NB4 (cell line): ENCODE results near the gene WDR86.

ENCODE experiments used
- POLR2A ChIP-seq: IDR thresholded peaks from 2 replicates; pipeline ENCODE4 v1.6.1; 2011; ENCODE audit warnings: mild to moderate bottlenecking; ENCODE audit not compliant: insufficient read length; ENCODE audit errors: extremely low read depth
- TF ChIP-seq, protein P1 (sequence below): IDR thresholded peaks from one replicate; pipeline ENCODE4 v1.5.1; 2012; ENCODE audit warnings: low read depth, low read length
- TF ChIP-seq, protein P2 (sequence below): IDR thresholded peaks from 2 replicates; pipeline ENCODE4 v1.6.1; 2011; ENCODE audit warnings: low read depth, low read length

DNA sequence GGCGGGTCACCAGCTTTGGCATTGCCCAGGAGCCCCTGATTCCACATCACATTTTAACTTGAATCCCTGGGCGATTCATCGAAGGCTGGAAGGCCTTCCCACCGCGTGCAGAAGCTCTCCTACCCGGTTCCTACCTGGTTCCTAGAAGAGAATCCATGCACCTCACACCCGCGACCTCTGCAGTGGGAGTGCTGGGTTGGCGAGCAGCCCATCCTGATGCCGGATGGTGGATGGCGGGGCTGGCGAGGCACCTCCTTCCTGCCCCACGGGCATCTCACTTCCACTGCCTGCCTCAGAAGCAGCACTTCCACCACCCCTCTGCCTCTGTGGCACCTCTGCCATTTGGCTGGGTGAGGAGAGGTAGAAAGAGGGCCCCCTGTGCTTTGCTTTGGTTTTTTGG, 36.2 kb downstream of the WDR86 start:
- TF ChIP-seq, protein P1, sequence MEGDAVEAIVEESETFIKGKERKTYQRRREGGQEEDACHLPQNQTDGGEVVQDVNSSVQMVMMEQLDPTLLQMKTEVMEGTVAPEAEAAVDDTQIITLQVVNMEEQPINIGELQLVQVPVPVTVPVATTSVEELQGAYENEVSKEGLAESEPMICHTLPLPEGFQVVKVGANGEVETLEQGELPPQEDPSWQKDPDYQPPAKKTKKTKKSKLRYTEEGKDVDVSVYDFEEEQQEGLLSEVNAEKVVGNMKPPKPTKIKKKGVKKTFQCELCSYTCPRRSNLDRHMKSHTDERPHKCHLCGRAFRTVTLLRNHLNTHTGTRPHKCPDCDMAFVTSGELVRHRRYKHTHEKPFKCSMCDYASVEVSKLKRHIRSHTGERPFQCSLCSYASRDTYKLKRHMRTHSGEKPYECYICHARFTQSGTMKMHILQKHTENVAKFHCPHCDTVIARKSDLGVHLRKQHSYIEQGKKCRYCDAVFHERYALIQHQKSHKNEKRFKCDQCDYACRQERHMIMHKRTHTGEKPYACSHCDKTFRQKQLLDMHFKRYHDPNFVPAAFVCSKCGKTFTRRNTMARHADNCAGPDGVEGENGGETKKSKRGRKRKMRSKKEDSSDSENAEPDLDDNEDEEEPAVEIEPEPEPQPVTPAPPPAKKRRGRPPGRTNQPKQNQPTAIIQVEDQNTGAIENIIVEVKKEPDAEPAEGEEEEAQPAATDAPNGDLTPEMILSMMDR, result no peak
- no peak for TF ChIP-seq POLR2A
- TF ChIP-seq, protein P2, sequence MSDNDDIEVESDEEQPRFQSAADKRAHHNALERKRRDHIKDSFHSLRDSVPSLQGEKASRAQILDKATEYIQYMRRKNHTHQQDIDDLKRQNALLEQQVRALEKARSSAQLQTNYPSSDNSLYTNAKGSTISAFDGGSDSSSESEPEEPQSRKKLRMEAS, result no peak
